Activated CD4-positive, alpha-beta T cell treated with anti-CD3 and anti-CD28 coated beads, Interleukin-2, amount 50 U/mL, for 1 hour (primary cell): Measurements from ENCODE around the gene GABRB2.

Experiments used
- DNase-seq: peaks from one replicate; pipeline ENCODE4 v3.0.0-alpha.2; 2020

GABRB2 gene

DNA sequence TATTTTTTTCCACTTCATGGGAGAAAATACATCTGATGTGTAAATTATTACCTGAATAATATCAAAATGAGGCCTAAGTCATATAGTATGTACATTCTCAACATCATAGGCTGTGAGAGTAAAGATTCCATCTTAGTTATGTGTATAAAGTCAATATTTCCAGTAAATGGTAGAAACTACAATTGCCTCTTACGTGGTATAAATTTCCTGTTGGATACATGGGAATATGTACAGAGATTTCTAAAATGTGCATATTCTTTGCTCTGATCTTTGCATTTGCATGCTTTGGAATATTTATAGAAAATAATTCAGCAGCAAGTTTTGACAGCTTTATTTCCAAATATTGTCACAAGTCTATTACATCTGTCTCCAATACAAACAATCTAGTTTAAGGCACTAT is 78.8 kb downstream of the GABRB2 start:
- DNase-seq = no peak

GRCh38 chr5:161460741-161461140 is 85.8 kb downstream of the GABRB2 start:
- DNase-seq = no peak

GRCh38 chr5:161446655-161447054 is 99.9 kb downstream of the GABRB2 start:
- no peak for DNase-seq

- no peak for DNase-seq
These were observed 104.1 kb downstream of the GABRB2 start for GRCh38 chr5:161442471-161442870.

DNA sequence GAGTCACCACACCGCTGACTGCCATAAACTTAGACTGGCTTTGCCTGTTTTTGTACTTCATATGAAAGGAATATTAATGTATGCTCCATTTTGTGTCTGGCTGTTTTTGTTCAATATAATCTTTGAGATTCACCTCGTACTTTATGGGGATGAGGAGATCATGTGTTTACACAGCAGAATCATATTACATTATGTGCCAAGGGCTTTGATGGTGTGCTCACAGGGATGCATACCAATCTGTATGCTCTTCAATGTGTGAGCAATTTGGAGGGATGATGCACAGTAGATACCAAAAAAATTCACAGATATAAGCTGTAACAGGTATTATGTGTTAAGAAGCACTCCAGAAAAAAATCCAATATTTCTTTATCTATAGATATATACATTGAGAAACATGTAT is 113.7 kb downstream of the GABRB2 start:
- no peak for DNase-seq

- DNase-seq = no peak
These were observed 114.6 kb downstream of the GABRB2 start for GRCh38 chr5:161431963-161432362.

DNA sequence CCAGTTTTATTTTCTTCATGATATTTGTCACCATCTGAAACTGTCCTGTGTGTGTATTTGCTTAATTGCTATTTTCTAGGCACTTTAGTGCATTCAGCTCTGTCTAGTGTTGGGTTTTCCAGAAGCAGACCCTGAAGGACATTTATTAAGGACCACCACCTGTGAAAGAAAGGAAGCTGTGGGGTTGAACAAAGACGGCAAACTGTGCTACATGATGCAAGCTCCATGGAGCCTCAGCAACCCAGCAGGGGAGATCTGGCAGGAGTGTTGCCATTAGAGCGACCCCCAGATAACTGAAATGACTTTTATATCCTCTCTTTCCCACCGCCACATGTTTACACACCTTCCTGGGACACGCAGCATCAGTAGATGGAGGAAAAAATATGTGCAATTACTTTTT is 125.5 kb downstream of the GABRB2 start:
- DNase-seq = no peak

- DNase-seq = no peak
These were observed 126.0 kb downstream of the GABRB2 start for GRCh38 chr5:161420521-161420920.

GRCh38 chr5:161414896-161415295 is 131.6 kb downstream of the GABRB2 start:
- no peak for DNase-seq

GRCh38 chr5:161414037-161414436 is 132.5 kb downstream of the GABRB2 start:
- DNase-seq = no peak

DNA sequence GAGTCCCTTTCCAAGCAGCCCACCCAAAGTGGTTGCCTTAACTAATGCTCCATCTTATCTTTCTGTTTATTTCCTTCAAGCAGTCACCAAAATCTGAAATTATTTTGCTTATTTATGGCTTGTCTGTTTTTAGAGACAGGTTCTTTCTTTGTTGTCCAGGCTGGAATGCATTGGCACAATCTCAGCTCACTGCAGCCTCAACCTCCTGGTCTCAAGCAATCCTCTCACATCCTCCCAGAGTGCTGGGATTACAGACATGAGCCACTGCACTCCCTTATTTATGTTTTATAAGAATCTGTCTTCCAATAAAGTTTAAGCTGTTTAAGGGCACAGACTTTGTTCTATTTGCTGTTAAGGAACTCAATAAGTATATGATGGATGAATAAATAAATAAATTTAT is 133.7 kb downstream of the GABRB2 start:
- no peak for DNase-seq

DNA sequence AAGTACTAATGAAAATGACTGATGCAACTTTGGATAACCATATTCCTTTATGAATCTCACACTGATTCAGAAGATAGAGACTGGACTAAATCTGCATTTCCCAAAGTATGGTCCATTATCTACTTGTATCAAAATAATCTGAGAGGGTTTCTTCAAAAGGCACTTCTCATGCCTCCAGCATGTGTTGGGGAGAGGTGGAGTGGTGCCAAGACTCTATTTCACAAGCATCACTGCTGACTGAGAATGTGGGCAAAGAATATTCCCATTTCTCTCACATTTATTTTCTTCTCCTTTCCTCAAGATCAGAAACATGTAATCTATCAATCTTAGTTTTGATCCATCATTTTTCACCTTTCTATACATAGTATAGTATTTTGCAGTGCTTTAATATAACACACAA is 135.4 kb downstream of the GABRB2 start:
- no peak for DNase-seq

DNA sequence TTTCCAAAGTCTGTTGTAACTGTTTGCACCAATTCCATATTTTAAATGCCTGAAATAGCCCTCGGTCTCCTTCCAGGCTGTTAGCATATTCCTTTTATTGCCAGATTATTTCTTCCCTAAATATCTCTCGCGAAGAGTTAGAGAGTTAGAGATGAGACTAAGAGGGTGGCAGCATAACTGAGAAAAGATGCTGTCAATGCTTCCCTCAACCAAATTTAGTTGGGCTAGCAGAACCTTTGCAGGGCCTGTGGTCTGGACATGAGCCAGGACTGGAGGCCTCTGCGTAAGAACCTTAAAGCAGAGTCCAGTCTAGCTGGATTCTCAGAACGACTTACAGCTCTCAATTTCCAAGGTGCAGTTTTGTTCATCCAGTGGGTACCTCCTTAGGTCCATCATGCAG is 135.9 kb downstream of the GABRB2 start:
- no peak for DNase-seq

DNA sequence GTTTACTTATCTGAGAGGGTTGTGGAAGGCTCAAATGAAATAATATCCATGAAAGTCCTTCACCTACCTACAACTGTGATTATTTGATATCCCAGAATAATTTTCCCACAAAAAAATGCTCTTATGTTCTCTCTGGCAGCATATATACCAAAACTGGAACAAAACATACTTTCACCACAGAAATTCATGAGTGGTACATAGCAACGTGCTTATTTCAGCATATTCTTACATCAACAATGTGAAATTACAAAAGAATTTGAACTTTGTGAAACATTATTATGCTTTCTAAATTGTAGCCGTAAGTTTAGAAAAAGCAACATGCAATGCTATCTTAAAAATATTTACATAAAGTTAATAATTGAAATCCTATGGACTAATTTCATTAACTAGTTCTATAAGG is 137.1 kb downstream of the GABRB2 start:
- DNase-seq = no peak

GRCh38 chr5:161406880-161407279 is 139.6 kb downstream of the GABRB2 start:
- no peak for DNase-seq

- no peak for DNase-seq
These were observed 142.5 kb downstream of the GABRB2 start for GRCh38 chr5:161403996-161404395.

DNA sequence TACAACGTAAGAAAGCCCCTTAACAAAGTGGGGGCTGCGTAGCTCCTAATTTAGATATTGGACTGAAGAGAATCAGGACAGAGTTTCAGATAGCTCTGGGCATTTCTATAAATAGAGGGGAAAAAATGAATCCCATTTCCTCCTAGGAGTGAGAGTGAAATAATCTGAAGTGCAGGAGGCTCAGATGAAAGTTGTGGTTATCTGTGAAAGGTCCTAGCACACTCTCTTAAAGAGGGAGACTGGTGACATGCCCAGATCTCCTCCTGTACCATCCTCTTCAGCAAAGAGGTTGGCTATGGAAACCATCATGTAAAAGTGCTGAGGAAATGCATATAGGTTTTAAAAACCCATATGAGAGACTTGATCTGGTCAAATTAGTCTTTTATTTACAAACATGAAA is 143.4 kb downstream of the GABRB2 start:
- no peak for DNase-seq

DNA sequence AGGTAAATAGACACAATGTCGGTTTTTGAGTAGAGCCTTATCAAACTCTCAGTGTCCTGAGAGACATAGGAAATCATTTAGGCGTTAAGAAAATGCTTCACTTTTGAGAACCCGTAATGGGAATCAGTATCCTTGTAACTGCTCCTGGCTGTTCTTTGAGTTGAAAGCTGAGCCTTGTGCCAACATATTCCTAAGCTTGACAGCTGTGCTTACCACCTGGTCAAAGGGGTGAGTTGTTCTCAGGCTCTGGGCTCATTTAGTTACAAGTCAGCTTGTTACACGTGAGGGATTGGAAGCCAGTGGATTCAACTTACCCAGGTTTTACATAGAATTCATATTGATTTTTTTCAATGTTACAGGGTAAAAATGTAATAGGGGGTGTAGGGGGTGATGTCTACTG is 145.9 kb downstream of the GABRB2 start:
- DNase-seq = no peak

DNA sequence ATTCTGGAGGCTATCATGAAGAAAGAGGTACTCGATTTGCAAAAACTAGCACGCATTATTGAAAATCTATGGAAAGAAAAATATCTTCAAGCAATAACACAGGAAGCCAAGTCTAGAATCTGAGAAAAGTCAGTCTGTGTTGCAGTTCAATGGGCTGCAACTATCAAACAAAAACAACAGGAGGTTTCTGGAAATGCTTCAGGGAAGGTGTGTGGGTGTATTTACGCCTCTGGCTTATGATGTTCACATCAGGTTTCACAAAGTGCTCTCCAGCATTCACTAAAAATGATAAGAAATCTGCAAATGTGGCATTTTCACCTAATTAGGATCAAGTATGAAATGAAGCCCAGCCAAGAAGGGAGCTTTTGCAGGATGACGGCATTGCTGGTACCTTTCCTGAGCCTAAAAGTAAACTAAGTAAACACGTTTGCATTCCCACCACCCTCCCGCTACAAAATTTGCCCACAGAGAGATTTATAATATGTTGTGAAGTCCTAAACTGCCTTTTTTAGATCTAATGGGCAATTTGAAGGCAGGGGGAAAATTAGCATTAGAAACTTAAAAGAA is 146.4 kb downstream of the GABRB2 start:
- no peak for DNase-seq

- no peak for DNase-seq
These were observed 149.1 kb downstream of the GABRB2 start for GRCh38 chr5:161397448-161397847.

DNA sequence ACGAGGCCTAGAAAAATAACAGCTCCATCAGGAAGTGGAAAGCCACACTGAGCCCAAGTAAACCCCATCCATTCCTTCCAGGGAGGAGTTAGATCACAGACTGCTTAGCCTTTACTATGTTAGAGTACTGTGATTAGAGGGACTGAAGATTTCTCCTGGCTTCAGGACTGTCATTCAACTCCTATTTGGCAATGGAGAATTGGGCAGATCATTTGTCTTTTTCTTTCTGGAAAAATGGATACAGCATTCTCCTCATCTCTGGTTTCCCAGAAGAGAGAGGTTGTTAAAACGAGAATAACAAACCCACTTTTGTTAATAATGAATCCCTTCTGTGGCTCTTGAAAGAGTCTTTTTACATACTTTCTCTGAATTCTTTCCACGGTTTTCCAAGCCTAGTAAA is 150.4 kb downstream of the GABRB2 start:
- DNase-seq = no peak

DNA sequence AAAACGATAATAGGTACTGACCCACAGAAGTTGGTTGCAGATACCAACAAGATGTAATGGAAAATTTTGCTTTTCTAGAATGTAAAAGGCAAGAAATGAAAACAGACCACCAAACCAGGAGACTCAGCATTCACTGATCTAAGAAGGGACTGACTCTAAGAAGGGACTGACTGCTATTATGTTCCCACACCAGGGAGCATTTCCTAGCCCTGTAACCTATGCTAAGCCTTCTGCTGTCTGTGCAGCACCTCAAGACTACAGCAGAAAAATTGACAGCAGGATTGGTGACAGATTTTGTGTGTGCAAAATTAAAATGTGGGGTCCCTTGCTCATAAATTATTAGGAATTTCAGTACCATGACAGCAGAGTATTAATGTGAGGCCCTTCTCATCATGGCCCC is 154.8 kb downstream of the GABRB2 start:
- no peak for DNase-seq

- no peak for DNase-seq
These were observed 155.5 kb downstream of the GABRB2 start for GRCh38 chr5:161391016-161391415.

DNA sequence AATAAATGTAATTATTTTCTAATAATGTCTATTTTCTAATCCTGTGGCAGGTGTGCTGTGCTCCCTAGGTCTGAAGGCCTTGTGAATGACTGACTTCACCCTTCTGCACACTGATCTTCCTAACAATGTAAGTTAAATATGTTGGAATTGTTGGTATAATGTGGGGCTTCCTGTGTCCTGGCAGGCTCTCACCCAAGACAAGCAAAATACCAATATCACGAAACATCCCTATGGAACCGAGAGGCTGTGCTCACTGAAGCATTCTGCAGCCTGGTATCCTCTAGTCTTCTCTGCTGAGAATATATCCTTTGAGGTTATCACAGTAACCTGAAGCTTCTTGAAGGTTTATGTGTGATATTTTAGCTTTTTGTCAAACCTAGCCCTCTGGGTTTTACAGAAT is 159.4 kb downstream of the GABRB2 start:
- no peak for DNase-seq

- DNase-seq = no peak
These were observed 161.5 kb downstream of the GABRB2 start for GRCh38 chr5:161385027-161385426.

- DNase-seq = no peak
These were observed 163.8 kb downstream of the GABRB2 start for GRCh38 chr5:161382685-161383084.
